ENCODE data around the gene GDNF.

GDNF gene

DNA sequence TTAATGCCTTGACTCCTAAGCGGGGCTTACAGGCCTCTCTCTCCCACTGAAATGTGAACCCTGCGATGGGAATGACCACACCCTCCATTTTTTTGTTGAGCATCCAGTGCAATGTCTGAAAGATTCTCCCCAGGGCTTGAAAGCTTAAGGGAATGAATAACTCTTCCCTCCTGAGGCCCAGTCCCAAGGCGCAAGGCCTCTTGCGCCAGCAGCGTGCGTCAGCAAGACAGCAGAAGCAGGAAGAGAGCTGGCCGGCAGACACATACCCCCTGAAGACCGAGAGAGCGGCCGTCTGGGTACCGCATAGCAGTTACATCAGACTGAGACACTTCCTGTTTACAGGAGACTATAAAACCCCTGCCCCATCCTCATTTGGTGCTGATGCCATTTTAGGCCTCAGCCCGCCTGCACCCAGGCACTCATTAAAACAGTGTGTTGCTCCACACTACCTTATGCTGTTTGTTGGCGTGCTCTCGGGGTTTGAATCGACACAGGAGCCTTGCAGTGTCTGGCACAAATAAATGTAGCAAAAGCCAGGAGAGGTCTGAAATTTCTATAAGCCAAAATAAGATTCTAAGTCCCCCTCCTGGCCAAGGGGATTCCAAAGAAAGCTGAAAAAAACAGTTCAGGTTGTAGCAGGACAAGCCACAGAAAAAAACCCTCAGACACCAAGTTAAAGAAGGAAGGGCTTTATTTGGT is 62.3 kb downstream of the GDNF start:
- no peak for DNase-seq (ENCODE audit: low spot score)

- no peak for DNase-seq (ENCODE audit: low spot score)
Observed at GRCh38 chr5:37776826-37777225, 63.0 kb downstream of the GDNF start.

DNA sequence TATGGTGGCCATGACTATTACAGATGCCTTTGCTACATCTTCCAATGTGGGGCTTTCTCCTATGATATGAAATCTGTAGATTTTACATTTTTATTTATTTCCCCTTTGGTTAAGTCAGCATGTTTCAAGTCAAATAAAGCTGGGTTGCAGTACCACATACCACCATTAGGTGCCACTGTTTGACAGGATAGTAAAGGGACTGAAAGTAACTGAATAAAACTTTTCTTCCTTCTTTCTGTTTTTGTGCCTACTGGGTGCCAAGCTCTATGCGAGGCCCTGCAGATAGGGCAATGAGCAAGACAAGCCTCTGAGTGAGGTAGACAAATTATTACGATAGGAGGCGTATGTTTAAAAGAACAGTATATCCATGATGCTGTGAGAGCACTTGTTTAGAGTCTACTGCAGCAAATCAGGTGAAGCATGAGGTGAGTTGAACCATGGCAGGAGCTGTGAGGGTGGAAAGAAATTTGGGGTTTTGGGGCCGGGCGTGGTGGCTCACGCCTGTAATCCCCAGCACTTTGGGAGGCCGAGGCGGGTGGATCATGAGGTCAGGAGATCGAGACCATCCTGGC is 64.8 kb downstream of the GDNF start:
- DNase-seq (ENCODE audit: low spot score): peak; percentile 9

- DNase-seq (ENCODE audit: low spot score): no peak
Observed at GRCh38 chr5:37773809-37774208, 66.0 kb downstream of the GDNF start.

DNA sequence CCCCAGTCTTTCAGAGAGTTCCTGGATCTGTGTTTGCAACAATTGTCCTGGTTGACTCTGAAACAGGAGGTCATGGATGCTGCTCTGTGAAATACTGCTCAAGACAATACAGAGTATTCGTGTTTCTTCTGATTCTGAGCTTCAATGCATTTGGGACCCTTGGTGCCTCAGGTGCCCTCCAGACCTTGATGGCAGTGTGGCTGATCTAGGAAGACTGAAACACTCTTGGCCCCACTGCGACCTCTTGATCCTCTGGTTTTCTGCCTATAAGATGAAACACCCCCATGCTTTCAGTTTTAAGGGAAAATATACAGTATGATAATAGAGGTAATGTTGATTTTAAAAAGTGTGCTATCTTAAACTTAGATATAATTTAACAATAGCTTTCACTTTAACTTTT is 67.6 kb downstream of the GDNF start:
- no peak for DNase-seq (ENCODE audit: low spot score)

GRCh38 chr5:37771731-37772130 is 68.1 kb downstream of the GDNF start:
- no peak for DNase-seq (ENCODE audit: low spot score)

GRCh38 chr5:37771203-37771611 is 68.6 kb downstream of the GDNF start:
- DNase-seq (ENCODE audit: low spot score): no peak

GRCh38 chr5:37770786-37771185 is 69.1 kb downstream of the GDNF start:
- DNase-seq (ENCODE audit: low spot score): no peak

DNA sequence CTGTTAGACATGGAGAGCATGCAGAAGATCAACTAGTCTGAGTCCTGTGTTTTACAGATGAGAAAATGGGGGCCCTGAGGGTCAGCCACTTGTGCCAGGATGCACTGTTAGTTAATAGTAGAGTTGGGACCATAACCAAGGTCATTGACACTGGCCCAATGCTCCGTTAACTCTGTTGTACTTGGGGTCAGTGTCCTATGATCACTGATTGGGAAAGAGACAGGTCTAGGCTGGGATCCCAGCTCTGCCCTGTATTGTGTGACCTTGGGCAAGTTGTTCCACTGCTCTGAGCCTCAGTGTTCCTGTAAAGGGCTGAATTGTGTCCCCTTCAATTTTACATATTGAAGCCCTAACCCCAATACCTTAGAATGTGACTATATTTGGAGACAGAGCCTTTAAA is 70.0 kb downstream of the GDNF start:
- no peak for DNase-seq (ENCODE audit: low spot score)

DNA sequence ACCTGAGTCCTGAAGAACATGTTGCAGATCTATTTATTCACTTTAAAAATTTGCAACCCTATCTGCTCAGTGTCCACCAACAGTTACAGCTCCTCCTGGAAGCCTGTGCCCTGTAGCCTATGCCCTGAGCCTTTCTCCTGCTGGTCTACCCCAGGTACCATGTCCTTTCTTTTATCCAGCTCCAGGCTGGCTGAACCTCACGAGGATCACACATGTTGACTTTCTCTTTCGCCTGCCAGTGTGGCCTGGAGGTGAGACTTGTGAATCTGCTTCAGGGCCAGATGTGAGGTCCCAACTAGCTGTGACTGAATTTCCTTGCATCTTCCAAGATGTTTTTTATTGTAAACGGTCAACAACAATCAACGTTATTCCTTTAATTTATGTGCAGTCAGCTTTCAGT is 70.7 kb downstream of the GDNF start:
- no peak for DNase-seq (ENCODE audit: low spot score)

- DNase-seq (ENCODE audit: low spot score): no peak
Observed at GRCh38 chr5:37768371-37768770, 71.5 kb downstream of the GDNF start.

DNA sequence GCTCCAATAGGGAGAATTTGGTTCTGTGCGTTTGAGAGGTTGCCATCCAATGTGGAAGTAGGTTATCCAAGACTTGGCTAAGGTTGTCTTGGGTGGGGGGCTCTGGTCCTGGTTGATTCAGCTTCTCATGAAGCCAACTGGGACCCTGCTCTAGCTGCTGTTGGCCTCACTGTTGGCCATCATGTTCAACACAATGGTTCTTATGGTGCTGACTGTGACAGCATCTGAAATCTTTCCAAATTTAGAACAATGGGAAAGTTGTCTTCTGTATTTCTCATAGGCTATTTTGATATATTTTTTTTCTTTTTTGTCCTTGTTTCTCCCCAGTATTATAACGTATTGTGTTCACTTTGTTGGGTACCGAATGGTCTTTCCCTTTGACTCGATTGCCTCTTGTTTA is 71.9 kb downstream of the GDNF start:
- no peak for DNase-seq (ENCODE audit: low spot score)

GRCh38 chr5:37767251-37767650 is 72.6 kb downstream of the GDNF start:
- DNase-seq (ENCODE audit: low spot score): no peak

All from hematopoietic multipotent progenitor cell treated with erythropoietin and hydrocortisone succinate and interleukin-3 and kit ligand, for 17 days (in vitro differentiated cells).